Measurements from ENCODE around the gene ITSN1.

GRCh38 chr21:33898586-33898985, 256.3 kb downstream of the ITSN1 start:
- TF ChIP-seq JUNB (CRISPR knock-in tag; IDR thresholded peaks at IDR 0.05; ENCODE audit: borderline replicate concordance): no peak
- TF ChIP-seq, protein P1, sequence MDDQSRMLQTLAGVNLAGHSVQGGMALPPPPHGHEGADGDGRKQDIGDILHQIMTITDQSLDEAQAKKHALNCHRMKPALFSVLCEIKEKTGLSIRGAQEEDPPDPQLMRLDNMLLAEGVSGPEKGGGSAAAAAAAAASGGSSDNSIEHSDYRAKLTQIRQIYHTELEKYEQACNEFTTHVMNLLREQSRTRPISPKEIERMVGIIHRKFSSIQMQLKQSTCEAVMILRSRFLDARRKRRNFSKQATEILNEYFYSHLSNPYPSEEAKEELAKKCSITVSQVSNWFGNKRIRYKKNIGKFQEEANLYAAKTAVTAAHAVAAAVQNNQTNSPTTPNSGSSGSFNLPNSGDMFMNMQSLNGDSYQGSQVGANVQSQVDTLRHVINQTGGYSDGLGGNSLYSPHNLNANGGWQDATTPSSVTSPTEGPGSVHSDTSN (CRISPR knock-in tag; IDR thresholded peaks at IDR 0.05; ENCODE audit: borderline replicate concordance): no peak
